BLaER1 treated with 17β-estradiol and CSF1 and Interleukin-3, amounts not matched to agents 10 nM and 100 nM (cell line): ENCODE results near the gene RPL18A.

Experiments
- H3K27ac ChIP-seq, 11 experiments: shearing (Covaris generic); formaldehyde crosslinking; 2 replicates each; pipeline ENCODE4 v1.8.1; 2022
- H3K27me3 ChIP-seq, 11 experiments: shearing (Covaris generic); formaldehyde crosslinking; 2 replicates each; pipeline ENCODE4 v1.8.1; 2022
- H3K36me3 ChIP-seq, 11 experiments: shearing (Covaris generic); formaldehyde crosslinking; 2 replicates each; pipeline ENCODE4 v1.8.1; 2022
- H3K4me1 ChIP-seq, 10 experiments: shearing (Covaris generic); formaldehyde crosslinking; 2 replicates each; pipeline ENCODE4 v1.8.1; 2022
- H3K4me2 ChIP-seq, 11 experiments: shearing (Covaris generic); formaldehyde crosslinking; 2 replicates each; pipeline ENCODE4 v1.8.1; 2022
- H3K4me3 ChIP-seq, 10 experiments: shearing (Covaris generic); formaldehyde crosslinking; 2 replicates each; pipeline ENCODE4 v1.8.1; 2022
- H3K9ac ChIP-seq, 11 experiments: shearing (Covaris generic); formaldehyde crosslinking; 2 replicates each; pipeline ENCODE4 v1.8.1; 2022
- H3K9me3 ChIP-seq, 11 experiments: shearing (Covaris generic); formaldehyde crosslinking; replicated peaks in 1 of 11; 2 replicates each; pipeline ENCODE4 v1.8.1; 2022
- H4K20me1 ChIP-seq, 11 experiments: shearing (Covaris generic); formaldehyde crosslinking; 2 replicates each; pipeline ENCODE4 v1.8.1; 2022
- Cebpa-rat ChIP-seq, 11 experiments: shearing (Covaris generic); IDR thresholded peaks; 2 replicates each; pipeline ENCODE4 v1.8.1; 2022

The RPL18A gene

DNA sequence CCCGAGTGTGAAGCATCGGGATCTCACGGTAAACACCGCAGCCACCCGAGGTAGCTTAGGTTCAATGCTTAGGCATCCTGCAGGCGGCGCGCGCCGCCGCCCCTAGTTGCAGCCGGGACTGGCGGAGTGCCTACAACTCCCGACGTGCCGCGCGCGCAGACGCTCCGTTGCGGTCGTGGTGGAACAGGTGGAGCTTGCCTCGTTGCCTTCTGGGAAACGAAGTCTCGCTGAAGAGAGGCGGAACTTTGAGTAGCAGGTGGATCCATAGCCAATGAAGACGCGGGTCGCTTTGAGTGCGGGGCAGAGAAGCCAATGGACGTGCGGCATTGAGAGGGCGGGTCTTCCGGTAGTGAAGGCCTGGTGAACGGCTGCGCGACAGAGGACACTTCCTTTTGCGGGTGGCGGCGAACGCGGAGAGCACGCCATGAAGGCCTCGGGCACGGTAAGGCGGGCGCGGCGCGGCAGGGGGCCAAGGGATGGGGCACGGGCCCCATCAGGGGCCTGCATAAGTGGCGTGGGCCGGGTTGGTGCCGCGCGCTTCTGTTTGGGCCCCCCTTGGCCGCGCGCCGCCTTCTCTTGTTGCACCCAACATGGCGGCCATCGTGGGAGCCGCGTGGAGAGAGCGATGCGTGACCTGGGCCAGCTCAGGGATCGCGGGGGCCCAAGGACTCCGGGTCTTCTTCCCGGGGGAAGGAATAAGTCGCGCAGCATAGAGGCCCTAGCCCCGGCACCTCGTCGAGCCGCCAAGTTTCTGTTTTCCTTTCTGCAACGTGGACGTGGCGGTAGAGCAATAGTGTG is at the start of gene RPL18A:
Gene RPL18A (plus strand): TSS at position 378 of the 798 bp plus-strand sequence. CDS start 47 bp downstream, at position 425.
- no peak for TF ChIP-seq Cebpa-rat (IDR thresholded peaks at IDR 0.05)
- Histone ChIP-seq H3K4me3 (peak within 1 kb of the TSS; percentile 84 to 100 (median 94)), H3K27me3 (no peaks in the 10 kb centered on the region), H3K4me1 (peaks cover 24 to 50% (median 33%) of the 10 kb centered on the region in 10 experiments), H3K9me3 (no peaks in the 10 kb centered on the region; a peak in 1 of 22 replicates), H3K4me2 (peak within 1 kb of the TSS; percentile 82 to 100 (median 95)), H3K36me3 (peaks cover 37 to 47% (median 45%) of the 10 kb centered on the region in 11 experiments), H3K9ac (peak within 1 kb of the TSS; percentile 92 to 100 (median 97)), H4K20me1 (peaks cover 46 to 50% (median 49%) of the 10 kb centered on the region in 11 experiments), H3K27ac (peak within 1 kb of the TSS; percentile 87 to 100 (median 96))

DNA sequence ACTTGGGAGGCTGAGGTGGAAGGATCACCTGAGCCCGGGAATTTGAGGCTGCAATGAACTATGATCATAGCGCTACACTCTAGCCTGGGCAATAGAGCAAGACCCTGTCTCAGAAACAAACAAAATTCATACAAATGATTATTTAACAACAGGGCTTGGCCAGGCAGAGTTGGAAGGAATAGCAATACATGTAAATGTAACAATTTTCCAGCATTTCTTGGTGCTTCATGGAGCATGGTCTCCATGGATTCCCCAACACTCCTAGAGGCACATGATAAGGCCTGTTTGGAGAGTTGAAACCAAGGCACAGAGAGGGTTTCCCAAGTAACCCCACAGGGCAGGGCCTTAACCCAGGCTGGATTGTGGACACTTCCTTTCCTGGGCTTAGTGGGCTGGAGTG is 48.6 kb upstream of the RPL18A start:
- Histone ChIP-seq H3K9me3 (no peaks in the 10 kb centered on the region), H3K4me1 (no peaks in the 10 kb centered on the region), H3K9ac (no peak overlapping the region), H4K20me1 (no peaks in the 10 kb centered on the region), H3K27ac (no peak overlapping the region), H3K4me2 (no peak overlapping the region), H3K36me3 (0 out of 22 replicates have a peak, but pooled peaks cover 0 to under 1% (median 0%) of the 10 kb centered on the region in 11 experiments), H3K4me3 (no peak overlapping the region), H3K27me3 (peaks cover 7 to 20% (median 11%) of the 10 kb centered on the region in 11 experiments; a peak in 18 of 22 replicates)
- no peak for TF ChIP-seq Cebpa-rat (IDR thresholded peaks at IDR 0.05)

GRCh38 chr19:17811681-17812080 is 48.0 kb upstream of the RPL18A start:
- Histone ChIP-seq H3K4me3 (no peak overlapping the region), H3K4me2 (no peak overlapping the region), H3K9me3 (no peaks in the 10 kb centered on the region), H3K36me3 (0 out of 22 replicates have a peak, but pooled peaks cover 0 to 6% (median 0%) of the 10 kb centered on the region in 11 experiments), H3K9ac (no peak overlapping the region), H3K27ac (no peak overlapping the region), H3K27me3 (peaks cover 7 to 20% (median 11%) of the 10 kb centered on the region in 11 experiments; a peak in 18 of 22 replicates), H3K4me1 (no peaks in the 10 kb centered on the region), H4K20me1 (no peaks in the 10 kb centered on the region)
- no peak for TF ChIP-seq Cebpa-rat (IDR thresholded peaks at IDR 0.05)

GRCh38 chr19:17812099-17812498 is 47.6 kb upstream of the RPL18A start:
- H3K9ac ChIP-seq, result no peak overlapping the region
- H3K4me3 ChIP-seq, result no peak overlapping the region
- H3K36me3 ChIP-seq, result 0 out of 22 replicates have a peak, but pooled peaks cover 0 to 8% (median 0%) of the 10 kb centered on the region in 11 experiments
- no peak for TF ChIP-seq Cebpa-rat (IDR thresholded peaks at IDR 0.05)
- H3K27ac ChIP-seq, result no peak overlapping the region
- H3K4me2 ChIP-seq, result no peak overlapping the region
- peaks cover 7 to 20% (median 11%) of the 10 kb centered on the region in 11 experiments; a peak in 18 of 22 replicates for H3K27me3 ChIP-seq
- no peaks in the 10 kb centered on the region for H3K9me3 ChIP-seq
- H4K20me1 ChIP-seq, result no peaks in the 10 kb centered on the region
- H3K4me1 ChIP-seq, result no peaks in the 10 kb centered on the region

- no peak for TF ChIP-seq Cebpa-rat (IDR thresholded peaks at IDR 0.05)
- Histone ChIP-seq H3K27me3 (no peaks in the 10 kb centered on the region), H3K27ac (no peak overlapping the region), H3K9ac (no peak overlapping the region), H3K9me3 (no peaks in the 10 kb centered on the region), H4K20me1 (peaks cover 0 to 9% (median 0%) of the 10 kb centered on the region in 11 experiments; a peak in 2 of 22 replicates), H3K36me3 (peaks cover 0 to 8% (median 0%) of the 10 kb centered on the region in 11 experiments; a peak in 1 of 22 replicates), H3K4me2 (no peak overlapping the region), H3K4me1 (no peaks in the 10 kb centered on the region), H3K4me3 (no peak overlapping the region)
Measured at GRCh38 chr19:17817668-17818363, 41.9 kb upstream of the RPL18A start.

DNA sequence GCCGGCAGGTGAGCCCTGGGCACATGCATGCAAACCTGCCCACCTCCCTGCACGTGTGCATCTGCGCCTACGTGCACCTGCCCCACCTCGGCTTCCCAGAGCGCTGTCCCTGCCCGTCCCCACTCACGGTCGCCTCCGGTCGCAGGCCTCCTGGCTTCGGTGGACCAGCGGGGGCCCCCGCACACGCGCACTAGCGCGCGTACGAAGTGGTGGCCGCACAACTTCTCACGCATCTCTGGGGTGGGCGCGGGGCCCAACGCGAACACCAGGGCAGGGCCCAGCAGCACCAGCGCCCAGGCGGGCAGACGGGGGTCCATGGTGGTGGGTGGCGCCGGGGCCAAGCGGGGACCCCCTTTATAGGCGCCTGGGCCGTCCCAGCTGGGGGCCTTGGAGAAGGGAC is 38.5 kb upstream of the RPL18A start, which contains the start of gene INSL3:
Gene INSL3 (minus strand): TSS at position 330 of the 400 bp plus-strand sequence. CDS start 13 bp downstream, at position 317.
- Histone ChIP-seq H3K4me2 (no peak within 1 kb of the TSS), H3K27me3 (no peaks in the 10 kb centered on the region), H3K27ac (no peak within 1 kb of the TSS), H3K4me1 (no peaks in the 10 kb centered on the region), H3K9ac (no peak within 1 kb of the TSS), H4K20me1 (peaks cover 0 to 36% (median 0%) of the 10 kb centered on the region in 11 experiments; a peak in 6 of 22 replicates), H3K36me3 (peaks cover 0 to 38% (median 12%) of the 10 kb centered on the region in 11 experiments; a peak in 16 of 22 replicates), H3K4me3 (no peak within 1 kb of the TSS), H3K9me3 (no peaks in the 10 kb centered on the region)
- no peak for TF ChIP-seq Cebpa-rat (IDR thresholded peaks at IDR 0.05)

- TF ChIP-seq Cebpa-rat (IDR thresholded peaks at IDR 0.05), result no peak
- no peak overlapping the region for H3K9ac ChIP-seq
- H3K36me3 ChIP-seq, result peaks cover 15 to 63% (median 42%) of the 10 kb centered on the region in 11 experiments
- no peak overlapping the region for H3K4me2 ChIP-seq
- H3K4me3 ChIP-seq, result no peak overlapping the region
- no peaks in the 10 kb centered on the region for H3K27me3 ChIP-seq
- H3K27ac ChIP-seq, result no peak overlapping the region
- H3K9me3 ChIP-seq, result no peaks in the 10 kb centered on the region
- H4K20me1 ChIP-seq, result peaks cover 0 to 68% (median 0%) of the 10 kb centered on the region in 11 experiments; a peak in 6 of 22 replicates
- H3K4me1 ChIP-seq, result peaks cover 0 to 17% (median 3%) of the 10 kb centered on the region in 10 experiments; a peak in 9 of 20 replicates
Measured at GRCh38 chr19:17824339-17824738, 35.4 kb upstream of the RPL18A start.

DNA sequence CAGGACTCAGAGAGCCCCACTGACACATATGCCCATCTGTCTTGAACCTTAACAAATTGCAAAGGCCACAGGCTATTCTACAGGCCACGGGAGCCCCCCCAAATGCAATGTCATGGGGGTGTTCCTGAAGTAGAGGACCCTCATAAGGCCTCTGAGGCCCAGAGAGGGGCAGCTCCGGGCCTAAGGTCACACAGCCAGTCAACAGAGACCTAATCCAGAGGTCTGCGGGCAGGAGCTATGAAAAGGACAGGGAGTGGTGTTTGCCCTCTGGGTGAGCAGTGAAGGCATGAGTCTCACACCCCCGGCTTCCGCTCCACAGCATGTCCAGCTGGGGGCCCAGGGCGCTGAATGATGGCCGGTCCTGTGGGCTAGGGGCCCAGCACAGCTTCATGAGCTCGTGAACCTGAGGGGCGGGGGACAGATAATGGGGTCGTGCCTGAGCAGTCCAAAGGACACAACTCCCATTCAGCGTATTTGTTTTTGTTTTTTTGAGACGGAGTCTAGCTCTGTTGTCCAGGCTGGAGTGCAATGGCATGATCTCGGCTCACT is 33.1 kb upstream of the RPL18A start:
- H3K36me3 ChIP-seq, result peaks cover 27 to 82% (median 61%) of the 10 kb centered on the region in 11 experiments
- peaks cover 0 to 6% (median 5%) of the 10 kb centered on the region in 11 experiments; a peak in 15 of 22 replicates for H3K9me3 ChIP-seq
- no peak overlapping the region for H3K4me3 ChIP-seq
- no peak overlapping the region; a peak in 1 of 22 replicates for H3K27ac ChIP-seq
- no peak for TF ChIP-seq Cebpa-rat (IDR thresholded peaks at IDR 0.05)
- H4K20me1 ChIP-seq, result peaks cover 0 to 76% (median 0%) of the 10 kb centered on the region in 11 experiments; a peak in 6 of 22 replicates
- no peak overlapping the region for H3K4me2 ChIP-seq
- H3K9ac ChIP-seq, result no peak overlapping the region
- H3K27me3 ChIP-seq, result no peaks in the 10 kb centered on the region
- H3K4me1 ChIP-seq, result peaks cover 0 to 20% (median 3%) of the 10 kb centered on the region in 10 experiments; a peak in 9 of 20 replicates
